Measurements from ENCODE around the gene ST6GAL2.

DNA sequence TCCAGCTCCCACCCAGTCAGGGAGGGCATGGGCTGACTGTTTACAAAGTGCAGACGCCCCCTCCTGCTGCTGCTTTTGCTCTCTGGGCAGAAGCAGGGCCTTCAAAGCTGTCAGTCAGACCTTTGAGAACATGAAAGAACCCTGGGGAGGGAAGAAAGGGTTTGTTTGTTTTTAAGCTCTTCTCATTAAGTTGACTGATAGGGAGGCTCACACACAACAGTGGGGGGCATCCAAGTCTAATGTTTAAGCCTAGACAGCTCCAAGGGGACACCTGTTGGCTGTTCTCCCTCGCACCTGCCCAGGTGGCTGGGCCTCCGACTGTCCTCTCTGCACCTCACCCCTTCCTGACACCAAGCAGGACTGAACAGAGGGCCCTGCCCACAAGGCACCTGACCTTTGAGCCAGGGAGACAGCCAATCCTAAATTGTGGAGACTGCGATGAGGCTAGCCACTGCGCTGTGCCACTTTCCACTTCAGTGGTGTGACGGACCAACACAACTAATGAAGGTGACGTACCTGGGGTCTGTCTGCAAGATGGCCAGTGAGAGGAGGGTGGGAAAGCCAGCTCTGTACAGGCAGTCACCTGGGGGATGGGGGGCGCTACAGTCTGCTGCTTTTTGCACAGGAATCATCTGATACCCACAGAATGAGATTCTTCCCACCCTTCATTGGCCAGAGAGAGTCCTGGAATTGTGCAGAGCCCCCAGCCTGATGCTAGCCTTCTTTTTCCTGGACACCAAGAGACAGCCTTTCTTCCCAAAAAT is 16.3 kb downstream of the ST6GAL2 start:
- TF ChIP-seq, protein P1, sequence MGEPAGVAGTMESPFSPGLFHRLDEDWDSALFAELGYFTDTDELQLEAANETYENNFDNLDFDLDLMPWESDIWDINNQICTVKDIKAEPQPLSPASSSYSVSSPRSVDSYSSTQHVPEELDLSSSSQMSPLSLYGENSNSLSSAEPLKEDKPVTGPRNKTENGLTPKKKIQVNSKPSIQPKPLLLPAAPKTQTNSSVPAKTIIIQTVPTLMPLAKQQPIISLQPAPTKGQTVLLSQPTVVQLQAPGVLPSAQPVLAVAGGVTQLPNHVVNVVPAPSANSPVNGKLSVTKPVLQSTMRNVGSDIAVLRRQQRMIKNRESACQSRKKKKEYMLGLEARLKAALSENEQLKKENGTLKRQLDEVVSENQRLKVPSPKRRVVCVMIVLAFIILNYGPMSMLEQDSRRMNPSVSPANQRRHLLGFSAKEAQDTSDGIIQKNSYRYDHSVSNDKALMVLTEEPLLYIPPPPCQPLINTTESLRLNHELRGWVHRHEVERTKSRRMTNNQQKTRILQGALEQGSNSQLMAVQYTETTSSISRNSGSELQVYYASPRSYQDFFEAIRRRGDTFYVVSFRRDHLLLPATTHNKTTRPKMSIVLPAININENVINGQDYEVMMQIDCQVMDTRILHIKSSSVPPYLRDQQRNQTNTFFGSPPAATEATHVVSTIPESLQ (CRISPR knock-in tag; IDR thresholded peaks at IDR 0.05), result no peak
- TF ChIP-seq, protein P2, sequence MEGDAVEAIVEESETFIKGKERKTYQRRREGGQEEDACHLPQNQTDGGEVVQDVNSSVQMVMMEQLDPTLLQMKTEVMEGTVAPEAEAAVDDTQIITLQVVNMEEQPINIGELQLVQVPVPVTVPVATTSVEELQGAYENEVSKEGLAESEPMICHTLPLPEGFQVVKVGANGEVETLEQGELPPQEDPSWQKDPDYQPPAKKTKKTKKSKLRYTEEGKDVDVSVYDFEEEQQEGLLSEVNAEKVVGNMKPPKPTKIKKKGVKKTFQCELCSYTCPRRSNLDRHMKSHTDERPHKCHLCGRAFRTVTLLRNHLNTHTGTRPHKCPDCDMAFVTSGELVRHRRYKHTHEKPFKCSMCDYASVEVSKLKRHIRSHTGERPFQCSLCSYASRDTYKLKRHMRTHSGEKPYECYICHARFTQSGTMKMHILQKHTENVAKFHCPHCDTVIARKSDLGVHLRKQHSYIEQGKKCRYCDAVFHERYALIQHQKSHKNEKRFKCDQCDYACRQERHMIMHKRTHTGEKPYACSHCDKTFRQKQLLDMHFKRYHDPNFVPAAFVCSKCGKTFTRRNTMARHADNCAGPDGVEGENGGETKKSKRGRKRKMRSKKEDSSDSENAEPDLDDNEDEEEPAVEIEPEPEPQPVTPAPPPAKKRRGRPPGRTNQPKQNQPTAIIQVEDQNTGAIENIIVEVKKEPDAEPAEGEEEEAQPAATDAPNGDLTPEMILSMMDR (IDR thresholded peaks at IDR 0.05), result 0 out of 2 replicates have a peak, but pooled peaks have one; percentile 17
- TF ChIP-seq NFE2L1 (CRISPR knock-in tag; IDR thresholded peaks at IDR 0.05), result no peak
- TF ChIP-seq, protein P3, sequence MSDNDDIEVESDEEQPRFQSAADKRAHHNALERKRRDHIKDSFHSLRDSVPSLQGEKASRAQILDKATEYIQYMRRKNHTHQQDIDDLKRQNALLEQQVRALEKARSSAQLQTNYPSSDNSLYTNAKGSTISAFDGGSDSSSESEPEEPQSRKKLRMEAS (CRISPR knock-in tag; IDR thresholded peaks at IDR 0.05), result no peak

Data from WTC11 (cell line).